BLaER1 (cell line): ENCODE results near the gene ZNF366.

Experiments used
- H3K27ac ChIP-seq: shearing (Covaris generic); formaldehyde crosslinking; 2 replicates; pipeline ENCODE4 v1.8.1; 2022
- H3K27me3 ChIP-seq: shearing (Covaris generic); formaldehyde crosslinking; 2 replicates; pipeline ENCODE4 v1.8.1; 2022
- H3K36me3 ChIP-seq: shearing (Covaris generic); formaldehyde crosslinking; 2 replicates; pipeline ENCODE4 v1.8.1; 2022
- H3K4me1 ChIP-seq: shearing (Covaris generic); formaldehyde crosslinking; 2 replicates; pipeline ENCODE4 v1.8.1; 2022
- H3K4me2 ChIP-seq: shearing (Covaris generic); formaldehyde crosslinking; 2 replicates; pipeline ENCODE4 v1.8.1; 2022
- H3K4me3 ChIP-seq: shearing (Covaris generic); formaldehyde crosslinking; 2 replicates; pipeline ENCODE4 v1.8.1; 2022
- H3K9ac ChIP-seq: shearing (Covaris generic); formaldehyde crosslinking; 2 replicates; pipeline ENCODE4 v1.8.1; 2022
- H3K9me3 ChIP-seq: shearing (Covaris generic); formaldehyde crosslinking; 2 replicates; pipeline ENCODE4 v1.8.1; 2022
- H4K20me1 ChIP-seq: shearing (Covaris generic); formaldehyde crosslinking; 2 replicates; pipeline ENCODE4 v1.8.1; 2022
- Cebpa-rat ChIP-seq: shearing (Covaris generic); IDR thresholded peaks from 2 replicates; pipeline ENCODE4 v1.8.1; 2022

ZNF366 gene

GRCh38 chr5:72508241-72509170 lies 1.3 kb upstream of the ZNF366 start:
- Histone ChIP-seq H3K9me3 (no peaks in the 10 kb centered on the region), H4K20me1 (no peaks in the 10 kb centered on the region), H3K27me3 (no peaks in the 10 kb centered on the region), H3K27ac (no peak overlapping the region), H3K36me3 (no peaks in the 10 kb centered on the region), H3K4me2 (peak overlapping the region; percentile 65), H3K9ac (no peak overlapping the region), H3K4me3 (no peak overlapping the region), H3K4me1 (peaks cover 37% of the 10 kb centered on the region)
- no peak for TF ChIP-seq Cebpa-rat

- Histone ChIP-seq H3K4me1 (peaks cover 37% of the 10 kb centered on the region), H3K27me3 (no peaks in the 10 kb centered on the region), H3K27ac (no peak overlapping the region), H3K36me3 (no peaks in the 10 kb centered on the region), H3K9me3 (no peaks in the 10 kb centered on the region), H4K20me1 (no peaks in the 10 kb centered on the region), H3K4me3 (no peak overlapping the region), H3K4me2 (peak overlapping the region; percentile 65), H3K9ac (no peak overlapping the region)
- TF ChIP-seq Cebpa-rat: no peak
Observed at GRCh38 chr5:72507907-72508238, 663 bp upstream of the ZNF366 start.

GRCh38 chr5:72506158-72506549 lies 1.1 kb downstream of the ZNF366 start:
- TF ChIP-seq Cebpa-rat: no peak
- Histone ChIP-seq H3K4me3 (no peak overlapping the region), H3K27ac (no peak overlapping the region), H3K4me2 (no peak overlapping the region), H3K36me3 (no peaks in the 10 kb centered on the region), H4K20me1 (no peaks in the 10 kb centered on the region), H3K9ac (no peak overlapping the region), H3K4me1 (peaks cover 33% of the 10 kb centered on the region), H3K9me3 (no peaks in the 10 kb centered on the region), H3K27me3 (no peaks in the 10 kb centered on the region)

GRCh38 chr5:72505539-72506157 lies 1.6 kb downstream of the ZNF366 start:
- H3K4me3 ChIP-seq: no peak overlapping the region
- TF ChIP-seq Cebpa-rat: no peak; the same call in 1 of the 2 replicates
- H4K20me1 ChIP-seq: no peaks in the 10 kb centered on the region
- H3K4me2 ChIP-seq: no peak overlapping the region
- no peak overlapping the region for H3K9ac ChIP-seq
- H3K36me3 ChIP-seq: no peaks in the 10 kb centered on the region
- H3K27me3 ChIP-seq: no peaks in the 10 kb centered on the region
- H3K27ac ChIP-seq: no peak overlapping the region
- H3K9me3 ChIP-seq: no peaks in the 10 kb centered on the region
- peaks cover 28% of the 10 kb centered on the region for H3K4me1 ChIP-seq

GRCh38 chr5:72505016-72505415 lies 2.2 kb downstream of the ZNF366 start:
- no peaks in the 10 kb centered on the region for H3K9me3 ChIP-seq
- no peak overlapping the region for H3K27ac ChIP-seq
- H3K36me3 ChIP-seq: no peaks in the 10 kb centered on the region
- peaks cover 23% of the 10 kb centered on the region for H3K4me1 ChIP-seq
- H3K9ac ChIP-seq: no peak overlapping the region
- H4K20me1 ChIP-seq: no peaks in the 10 kb centered on the region
- no peak for TF ChIP-seq Cebpa-rat
- H3K4me3 ChIP-seq: no peak overlapping the region
- no peaks in the 10 kb centered on the region for H3K27me3 ChIP-seq
- H3K4me2 ChIP-seq: no peak overlapping the region

GRCh38 chr5:72503888-72504491 lies 3.2 kb downstream of the ZNF366 start:
- no peak overlapping the region for H3K9ac ChIP-seq
- H3K4me1 ChIP-seq: peaks cover 23% of the 10 kb centered on the region
- no peak overlapping the region for H3K27ac ChIP-seq
- no peak overlapping the region for H3K4me3 ChIP-seq
- H3K4me2 ChIP-seq: no peak overlapping the region
- TF ChIP-seq Cebpa-rat: no peak
- H4K20me1 ChIP-seq: no peaks in the 10 kb centered on the region
- H3K9me3 ChIP-seq: no peaks in the 10 kb centered on the region
- H3K27me3 ChIP-seq: no peaks in the 10 kb centered on the region
- H3K36me3 ChIP-seq: no peaks in the 10 kb centered on the region

GRCh38 chr5:72501488-72501887 lies 5.7 kb downstream of the ZNF366 start:
- no peaks in the 10 kb centered on the region for H3K27me3 ChIP-seq
- no peak overlapping the region for H3K4me2 ChIP-seq
- no peak overlapping the region for H3K9ac ChIP-seq
- H3K4me3 ChIP-seq: no peak overlapping the region
- TF ChIP-seq Cebpa-rat: no peak
- no peaks in the 10 kb centered on the region for H3K9me3 ChIP-seq
- no peak overlapping the region for H3K27ac ChIP-seq
- H4K20me1 ChIP-seq: no peaks in the 10 kb centered on the region
- no peaks in the 10 kb centered on the region for H3K36me3 ChIP-seq
- H3K4me1 ChIP-seq: no peaks in the 10 kb centered on the region

- no peak for TF ChIP-seq Cebpa-rat
- Histone ChIP-seq H3K27ac (no peak overlapping the region), H3K27me3 (no peaks in the 10 kb centered on the region), H3K4me3 (no peak overlapping the region), H3K9ac (no peak overlapping the region), H3K4me2 (no peak overlapping the region), H3K4me1 (no peaks in the 10 kb centered on the region), H3K36me3 (no peaks in the 10 kb centered on the region), H4K20me1 (no peaks in the 10 kb centered on the region), H3K9me3 (no peaks in the 10 kb centered on the region)
Observed at GRCh38 chr5:72499730-72500129, 7.5 kb downstream of the ZNF366 start.

- Histone ChIP-seq H3K27me3 (no peaks in the 10 kb centered on the region), H3K27ac (no peak overlapping the region), H3K9ac (no peak overlapping the region), H3K36me3 (no peaks in the 10 kb centered on the region), H3K4me2 (no peak overlapping the region), H4K20me1 (no peaks in the 10 kb centered on the region), H3K9me3 (no peaks in the 10 kb centered on the region), H3K4me1 (no peaks in the 10 kb centered on the region), H3K4me3 (no peak overlapping the region)
- no peak for TF ChIP-seq Cebpa-rat
Observed at GRCh38 chr5:72499090-72499489, 8.1 kb downstream of the ZNF366 start.

- H3K4me3 ChIP-seq: no peak overlapping the region
- no peak for TF ChIP-seq Cebpa-rat
- no peaks in the 10 kb centered on the region for H4K20me1 ChIP-seq
- no peak overlapping the region for H3K4me2 ChIP-seq
- H3K27ac ChIP-seq: no peak overlapping the region
- H3K27me3 ChIP-seq: no peaks in the 10 kb centered on the region
- H3K4me1 ChIP-seq: no peaks in the 10 kb centered on the region
- H3K36me3 ChIP-seq: no peaks in the 10 kb centered on the region
- no peak overlapping the region for H3K9ac ChIP-seq
- H3K9me3 ChIP-seq: no peaks in the 10 kb centered on the region
Observed at GRCh38 chr5:72498284-72498683, 8.9 kb downstream of the ZNF366 start.
